Left cardiac atrium (tissue), 4 donors: ENCODE measurements around the gene SLC9A3. TPM values are rescaled to one million over a fixed set of nuclear protein-coding genes. Genes with fewer than 3 reads are reported as not detected.
"Not testable (repeated sequence)": the region's sequence is repeated elsewhere in the genome, so short reads cannot be mapped to it uniquely, and the experiment has no call there.

ENCODE experiments used
- ATAC-seq, 2 donors: fragments of 200-7000 bp; cut with Tn5 transposase; one replicate each; pipeline ENCODE4 v1.9.1; 2020; ENCODE audit warnings: mild to moderate bottlenecking in 2 of 2, moderate library complexity in 2 of 2
- DNase-seq: peaks from one replicate; pipeline ENCODE4 v3.0.0-alpha.2; 2020
- intact Hi-C, 2 donors: fragments of 100-400 bp; cut with DNase I; formaldehyde crosslinking; loops; one replicate each; pipeline versions ENCODE4 v1.14.1 to v1.15.1; 2022 to 2023
- long read RNA-seq: library from polyadenylated mRNA; unstranded; transcript quantifications from one replicate; pipeline ENCODE4 v2.0.0, GENCODE V29; 2021
- total RNA-seq, 2 donors: library from RNA; stranded (reverse); fragmentation: NEBNext Ultra II Directional; extraction: Animal tissue kit (Norgen Biotek cat#: 25700); gene quantifications; one replicate each; pipeline ENCODE4 v1.2.1, GENCODE V29; 2021
- donor health status: DM: no; HTN: yes; CAD: no.
- donor health status: DM: no; HTN: yes; CAD: no; lungs with severe emphysema.
- donor health status: DM: yes; HTN: yes; CAD: no.
- donor health status: Dilated cardiomyopathy.

Gene SLC9A3
- under 1 TPM; 0.77 to 0.99 TPM for total RNA-seq
- long read RNA-seq, partial matches to known transcripts = 0 of 9 reads
- long read RNA-seq, other reads (novel, unspliced or antisense) = 9 of 9 reads

DNA sequence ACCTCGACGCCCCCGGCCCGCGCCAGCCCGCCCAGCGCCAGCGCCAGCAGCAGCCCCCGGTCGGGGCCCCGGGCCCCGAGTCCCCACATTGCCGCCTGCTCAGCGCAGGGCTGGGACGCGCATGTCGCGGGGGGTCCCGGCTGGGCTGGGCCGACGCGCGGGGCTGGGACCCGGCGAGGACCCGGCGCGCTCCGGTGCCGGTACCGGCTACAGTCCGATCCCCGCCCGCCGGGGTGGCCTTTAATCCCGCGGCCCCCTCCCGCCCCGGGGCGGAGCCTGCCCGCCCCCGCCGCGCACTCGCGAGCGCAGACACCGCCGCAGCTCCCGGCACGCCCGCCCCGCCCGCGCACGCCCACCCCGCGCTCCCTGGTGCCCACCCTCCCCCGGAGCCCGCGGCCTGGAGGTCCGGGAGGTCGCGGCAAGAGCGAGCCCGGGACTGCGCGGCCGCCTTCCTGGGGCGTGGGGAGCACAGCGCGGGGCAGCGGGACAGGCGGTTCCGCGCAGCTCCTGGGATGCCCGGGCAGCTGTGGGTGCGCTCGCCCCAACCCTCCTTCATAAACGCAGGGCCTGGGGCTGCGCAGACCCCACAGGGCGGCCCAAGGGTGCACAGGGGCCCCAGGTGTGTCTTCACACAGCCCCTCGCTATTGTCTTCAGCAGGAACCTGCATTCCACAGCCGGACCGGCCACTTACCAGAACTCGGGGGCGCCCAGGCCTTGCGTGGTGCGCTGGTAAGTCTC is at the start of gene SLC9A3:
Gene SLC9A3, minus strand, starts transcription at position 216 of the 739 bp plus-strand sequence.
- DNase-seq (no peak), ATAC-seq (no peak)
- intact Hi-C loops = no loop called here

DNA sequence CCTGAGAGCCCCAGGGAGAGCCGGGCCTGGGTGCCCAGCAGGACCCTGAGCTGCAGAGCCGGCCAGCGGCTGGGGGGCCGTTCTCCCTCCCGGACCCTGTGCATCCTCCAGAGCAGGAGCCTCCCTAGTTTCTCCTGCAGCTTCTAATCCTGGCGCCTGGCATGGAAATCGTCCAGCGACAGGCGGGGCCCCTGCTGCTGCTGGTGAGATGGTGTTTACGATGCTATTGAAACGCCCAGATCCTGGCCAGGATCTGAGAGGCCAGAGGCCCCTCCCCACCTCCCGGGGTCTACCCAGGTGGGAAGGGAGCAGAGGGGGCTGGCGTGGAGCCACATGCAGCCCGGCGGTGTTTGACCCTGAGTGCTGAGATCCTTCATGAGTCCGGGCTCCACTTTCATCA is 49.7 kb upstream of the SLC9A3 start:
- no peak for DNase-seq
- intact Hi-C loops = no loop called here
- no peak for ATAC-seq

DNA sequence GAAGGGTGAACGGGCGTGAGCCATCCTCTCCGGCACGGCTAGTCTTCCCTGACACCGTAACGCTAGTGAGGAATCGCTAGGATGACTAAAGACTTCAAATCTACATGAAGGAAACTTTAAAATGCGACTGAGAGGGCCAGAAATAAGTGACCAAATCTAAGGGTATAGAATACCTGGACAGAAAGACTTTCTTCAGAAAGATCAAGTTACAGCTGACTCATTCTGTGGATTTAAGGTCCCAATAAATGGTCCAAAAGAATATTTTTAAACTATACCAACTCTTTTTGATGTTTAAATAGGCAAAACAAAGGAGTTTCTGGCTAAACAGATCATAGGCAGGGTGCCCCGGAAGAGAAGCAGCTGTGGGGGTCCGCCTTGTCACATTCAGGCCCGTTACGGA is 49.0 kb upstream of the SLC9A3 start:
- DNase-seq (no peak), ATAC-seq (no peak)
- intact Hi-C loops = no loop called here

DNA sequence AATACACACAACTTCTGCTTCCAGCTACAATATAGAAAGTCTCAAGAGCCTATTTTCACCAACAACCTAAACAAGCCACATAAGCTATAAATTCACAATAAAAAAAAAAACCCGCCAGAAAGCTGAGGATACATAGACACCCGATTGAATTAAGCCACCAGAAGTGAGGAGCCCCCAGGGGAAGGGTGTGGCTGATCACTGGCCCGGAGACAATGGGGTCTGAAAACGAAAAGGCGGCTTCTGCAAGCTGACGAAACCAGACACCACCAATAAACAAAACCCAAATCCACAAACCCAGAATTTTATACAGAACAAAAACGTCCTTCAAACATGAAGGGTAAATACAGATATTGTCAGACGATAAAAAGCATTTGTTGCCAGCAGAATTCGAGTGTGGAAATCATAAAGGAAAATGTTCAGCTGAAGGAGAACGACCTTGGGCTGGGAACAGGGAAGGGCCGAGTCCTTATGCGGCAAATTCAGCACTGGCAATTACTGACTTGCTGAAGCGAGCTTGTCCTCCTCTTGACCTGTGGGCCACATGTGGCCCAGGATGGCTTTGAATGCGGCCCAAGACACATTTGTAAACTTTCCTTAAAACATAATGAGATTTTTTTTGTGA is 48.3 kb upstream of the SLC9A3 start:
- ATAC-seq (no peak), DNase-seq (no peak)
- intact Hi-C loops = no loop called here

DNA sequence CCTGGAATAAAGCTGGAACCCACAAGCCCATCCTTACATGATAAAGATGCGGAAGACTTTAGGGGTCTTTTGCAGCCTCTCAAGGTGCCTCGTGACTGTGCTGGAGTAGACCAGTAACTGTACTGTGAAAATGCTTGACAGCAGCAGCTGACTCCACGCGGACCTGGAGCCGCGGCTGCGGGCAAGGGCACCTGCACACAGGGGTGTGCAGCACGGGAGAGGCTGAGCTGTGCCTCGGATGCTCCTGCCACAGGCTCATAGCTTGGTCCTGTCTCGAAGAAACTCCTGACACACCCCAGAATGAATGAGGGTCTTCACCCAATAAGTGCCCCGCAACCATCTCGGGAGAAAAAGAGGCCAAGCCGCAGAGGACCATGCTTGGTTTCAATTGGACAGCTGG is 47.5 kb upstream of the SLC9A3 start:
- ATAC-seq (no peak), DNase-seq (no peak)
- intact Hi-C loops = no loop called here

DNA sequence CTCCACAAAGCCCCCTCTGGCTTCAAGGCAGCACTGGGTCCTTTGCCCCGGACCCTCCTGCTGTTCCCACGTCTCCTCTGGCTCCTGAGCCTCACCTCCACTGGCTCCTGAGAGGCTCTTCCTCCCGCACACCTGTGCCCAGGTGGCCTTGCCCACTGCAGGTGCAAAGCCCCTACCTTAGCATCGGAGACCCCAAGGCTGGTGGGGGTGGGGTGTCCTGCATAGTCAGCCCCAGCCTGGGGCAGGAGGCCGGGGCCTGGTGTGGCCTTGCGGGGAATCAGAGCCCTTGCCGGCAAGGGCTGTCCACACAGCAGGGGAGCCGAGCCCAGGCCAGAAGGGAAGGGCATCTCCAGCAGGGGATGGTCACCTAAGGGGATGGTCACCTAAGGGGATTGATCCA is 46.6 kb upstream of the SLC9A3 start:
- DNase-seq = no peak
- intact Hi-C loops = no loop called here

DNA sequence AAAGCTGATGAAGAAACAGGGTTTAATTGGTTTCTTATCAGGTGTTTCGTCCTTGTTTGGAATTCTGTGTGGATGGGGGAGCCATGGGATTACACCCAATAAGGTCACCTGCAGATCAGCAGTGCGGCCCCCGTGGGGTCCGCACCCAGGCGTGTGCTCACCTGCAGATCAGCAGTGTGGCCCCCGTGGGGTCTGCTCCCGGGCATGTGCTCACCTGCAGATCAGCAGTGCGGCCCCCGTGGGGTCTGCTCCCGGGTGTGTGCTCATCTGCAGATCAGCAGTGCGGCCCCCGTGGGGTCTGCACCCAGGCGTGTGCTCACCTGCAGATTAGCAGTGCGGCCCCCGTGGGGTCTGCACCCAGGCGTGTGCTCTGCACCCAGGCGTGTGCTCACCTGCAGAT is 46.2 kb upstream of the SLC9A3 start:
- intact Hi-C loops = no loop called here
- ATAC-seq = no peak
- no peak for DNase-seq

More for the DNA sequence above, 46.6 kb upstream of the SLC9A3 start:
- peak in 1 of 2 donors; percentile 15 for ATAC-seq

DNA sequence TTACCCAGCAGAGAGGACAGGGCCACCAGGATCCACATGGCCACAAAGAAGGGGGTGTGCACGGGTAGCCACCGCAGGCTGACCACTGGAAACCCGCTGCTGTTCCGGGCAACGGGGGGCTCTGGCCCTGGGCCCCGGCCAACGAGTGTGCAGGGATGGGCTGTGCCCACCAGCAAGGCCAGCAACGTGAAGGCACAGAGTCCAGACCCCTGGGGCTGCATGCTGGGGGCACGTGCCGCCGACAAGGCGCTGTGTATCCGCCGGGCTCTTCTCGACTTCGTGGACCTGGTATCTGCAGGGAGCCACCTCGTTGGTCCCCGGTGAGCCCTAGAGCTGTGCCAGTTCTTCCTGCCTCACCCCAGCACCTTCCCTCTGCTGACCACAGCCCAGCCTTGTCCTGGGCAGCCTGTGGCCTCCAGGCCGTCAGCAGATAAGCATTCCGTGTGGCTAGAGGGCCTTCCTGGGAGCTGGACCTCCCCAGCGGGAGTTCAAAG is 45.7 kb upstream of the SLC9A3 start:
- no peak for DNase-seq
- no peak for ATAC-seq
- intact Hi-C loops = no loop called here

DNA sequence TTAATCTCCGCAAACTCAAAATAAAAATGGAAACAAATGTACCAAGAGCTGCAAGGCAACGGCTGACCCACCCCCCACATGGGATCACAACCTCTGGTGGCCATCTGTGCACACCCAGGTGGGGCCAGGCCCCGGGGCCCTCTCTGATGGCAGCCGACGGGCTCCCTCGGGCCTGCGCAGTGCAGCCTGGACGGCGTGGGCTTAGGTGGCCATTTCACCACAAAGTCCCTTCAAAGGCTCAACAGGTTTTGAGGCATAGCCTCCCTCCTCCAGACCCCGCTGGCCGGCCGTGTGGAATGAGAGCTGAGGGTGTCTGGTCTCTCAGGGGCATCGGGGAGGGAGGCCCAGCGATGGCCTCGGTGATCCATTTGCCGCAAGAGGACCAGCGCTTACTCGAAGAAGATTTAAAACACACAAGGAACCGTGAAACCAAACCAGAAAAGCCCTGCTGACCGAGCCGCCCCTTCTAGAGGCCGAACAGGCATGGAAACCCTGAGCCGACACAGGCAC is 45.2 kb upstream of the SLC9A3 start:
- DNase-seq (no peak), ATAC-seq (no peak)
- intact Hi-C loops = no loop called here

DNA sequence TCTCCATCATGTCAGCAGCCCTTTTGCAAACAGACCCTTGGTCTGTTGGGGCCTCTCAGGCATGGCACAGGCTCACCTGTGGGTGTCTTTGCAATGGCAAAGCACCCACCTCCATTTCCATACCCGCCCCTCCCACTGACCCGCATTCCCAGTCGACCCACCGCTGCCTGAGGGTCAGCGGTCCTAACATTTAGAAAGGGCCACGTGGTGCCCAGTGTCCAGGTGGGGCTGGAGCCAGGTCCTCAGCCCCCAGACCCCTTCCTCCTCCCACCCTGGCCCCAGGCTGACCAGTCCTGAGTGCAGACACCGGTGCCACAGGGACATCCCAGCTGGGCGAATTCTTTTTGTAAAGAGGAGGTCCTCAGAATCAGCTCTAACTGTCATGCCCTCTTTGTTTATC is 44.6 kb upstream of the SLC9A3 start:
- intact Hi-C loops = no loop called here
- DNase-seq = no peak
- no peak for ATAC-seq

DNA sequence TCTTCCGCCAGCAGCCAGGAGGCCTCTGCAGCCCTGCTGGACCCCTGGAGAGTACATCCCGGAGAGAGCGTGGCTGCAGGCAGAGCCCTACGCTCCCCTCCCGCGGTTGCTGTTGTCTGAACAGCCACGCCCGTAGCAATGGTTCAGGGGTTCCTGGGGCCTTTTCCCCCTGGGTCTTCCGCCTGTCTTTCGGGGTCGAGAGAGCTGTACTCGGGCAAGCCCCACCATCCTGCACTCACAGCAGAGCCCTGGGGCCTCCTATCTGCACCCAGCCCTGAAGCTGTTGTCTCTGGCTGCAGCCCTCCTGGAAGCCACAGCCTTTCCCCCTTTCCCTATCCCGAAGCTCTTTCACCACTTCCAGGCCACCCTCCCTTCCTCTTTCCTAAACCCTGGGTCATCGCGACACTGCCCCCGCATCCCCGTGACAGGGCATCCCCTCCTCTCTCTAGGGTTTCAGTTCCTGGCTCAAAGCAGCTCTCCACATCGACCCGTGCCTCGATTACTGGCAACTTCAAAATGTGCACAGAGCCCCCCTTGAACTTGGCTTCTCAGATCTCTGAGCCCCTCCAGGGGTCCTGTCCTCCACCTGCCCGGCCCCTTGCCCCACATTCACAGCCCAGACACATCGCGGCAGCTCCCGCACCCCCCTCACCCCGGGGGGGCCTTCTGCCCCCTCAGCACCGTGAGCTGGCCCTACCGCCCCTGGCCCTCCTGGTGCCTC is 44.0 kb upstream of the SLC9A3 start:
- no peak for ATAC-seq
- intact Hi-C loops = no loop called here
- DNase-seq = no peak

DNA sequence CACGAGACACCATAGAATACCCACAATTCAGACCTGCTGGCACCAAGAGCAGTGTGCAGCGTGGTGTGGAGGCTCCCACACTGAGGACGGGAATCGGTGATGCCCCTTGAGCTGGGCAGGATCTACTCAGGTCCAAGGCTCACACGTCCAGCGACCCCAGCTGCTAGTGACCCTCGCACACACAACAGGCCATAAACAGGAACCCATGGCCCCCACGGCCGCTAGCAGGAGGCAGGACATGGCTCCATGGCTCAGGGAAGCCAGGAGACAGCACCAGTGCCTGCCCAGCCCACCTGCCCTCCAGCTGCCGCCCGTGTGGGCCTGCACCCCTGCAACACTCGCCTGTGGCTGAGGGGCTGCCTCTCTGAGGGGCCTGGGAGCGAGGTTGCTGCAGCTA is 43.4 kb upstream of the SLC9A3 start:
- ATAC-seq = no peak

DNA sequence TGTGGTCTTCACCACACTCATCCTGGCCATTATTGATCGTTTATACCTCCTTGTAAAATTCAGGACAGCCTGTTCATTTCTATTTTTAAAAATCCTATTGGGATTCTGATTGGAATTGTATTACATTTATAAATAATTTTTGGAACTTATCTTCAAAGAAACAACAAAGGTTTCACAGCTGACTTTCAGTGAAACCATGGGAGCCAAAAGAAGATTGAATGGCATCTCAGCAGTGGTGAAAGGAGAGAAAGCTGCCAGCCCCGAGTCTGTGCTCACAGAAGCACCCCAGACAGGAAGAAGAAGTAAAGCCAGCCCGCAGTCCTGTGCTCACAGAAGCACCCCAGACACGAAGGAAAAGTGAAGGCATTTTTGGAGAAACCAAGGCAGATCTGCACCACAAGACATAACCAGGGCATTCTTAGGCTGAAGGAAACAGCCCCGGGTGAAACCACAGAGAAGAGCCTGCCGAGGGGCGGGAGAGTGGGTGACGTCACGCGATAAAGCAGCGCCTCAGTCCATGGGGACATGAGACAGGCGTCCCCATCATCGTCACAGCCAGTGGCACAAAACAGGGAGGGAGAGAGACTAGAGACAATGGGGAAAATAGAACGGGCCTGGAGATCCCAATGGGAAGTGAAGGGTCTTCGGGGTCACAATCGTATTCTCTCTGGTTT is 42.5 kb upstream of the SLC9A3 start:
- intact Hi-C loops = no loop called here
- ATAC-seq (no peak), DNase-seq (no peak)

More for the DNA sequence above, 43.4 kb upstream of the SLC9A3 start:
- no peak for DNase-seq
- intact Hi-C loops = no loop called here

DNA sequence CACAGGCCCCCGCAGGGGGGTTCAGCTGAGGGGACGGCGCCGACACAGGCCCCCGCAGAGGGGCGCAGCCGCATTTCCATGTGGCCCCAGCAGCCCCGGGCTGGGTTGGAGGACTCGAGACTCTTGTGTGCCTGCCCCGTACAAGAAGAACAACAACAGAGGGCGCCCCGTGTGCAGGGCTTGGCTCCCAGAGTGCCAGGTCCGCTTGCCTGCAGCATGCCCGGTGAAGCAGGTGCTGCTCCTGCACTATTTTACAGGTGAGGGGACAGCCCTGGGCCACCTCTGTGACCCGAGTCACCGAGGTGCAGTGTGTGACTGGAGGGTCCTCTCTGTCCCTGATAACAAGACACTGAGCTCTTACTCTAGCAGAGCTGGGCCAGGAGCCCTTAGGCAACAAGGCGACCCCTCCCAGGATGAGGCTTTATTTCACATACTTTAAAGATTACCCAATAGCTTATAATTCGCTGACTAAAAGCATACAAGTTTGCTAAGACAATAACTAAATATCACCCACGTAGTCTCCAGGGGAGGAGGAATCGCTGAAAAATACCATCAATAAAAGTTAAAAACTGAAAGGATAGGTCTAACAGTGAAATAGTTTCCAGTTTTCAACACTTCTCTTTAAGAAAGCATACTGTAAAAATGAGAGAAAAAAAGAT is 41.7 kb upstream of the SLC9A3 start:
- intact Hi-C loops = no loop called here
- ATAC-seq = no peak
- no peak for DNase-seq

DNA sequence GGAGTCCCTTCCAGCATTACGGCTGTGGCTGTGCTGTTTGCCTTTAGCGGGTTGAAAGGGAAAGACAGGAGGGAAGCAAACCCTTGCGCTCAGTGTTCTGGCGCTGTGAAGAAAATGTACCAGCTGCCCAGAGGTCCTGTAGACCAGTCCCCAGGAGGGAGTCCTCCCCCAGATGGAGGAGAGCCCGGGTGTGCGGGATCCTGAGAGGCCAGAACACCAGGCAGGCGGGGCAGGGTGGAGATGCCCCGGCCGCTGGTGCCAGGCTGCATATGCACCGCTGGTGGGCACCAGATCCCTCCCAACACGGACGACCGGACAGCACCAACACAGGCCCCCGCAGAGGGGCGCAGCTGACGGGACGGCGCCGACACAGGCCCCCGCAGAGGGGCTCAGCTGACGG is 37.2 kb upstream of the SLC9A3 start:
- ATAC-seq = no peak
- DNase-seq = no peak
- intact Hi-C loops = no loop called here

DNA sequence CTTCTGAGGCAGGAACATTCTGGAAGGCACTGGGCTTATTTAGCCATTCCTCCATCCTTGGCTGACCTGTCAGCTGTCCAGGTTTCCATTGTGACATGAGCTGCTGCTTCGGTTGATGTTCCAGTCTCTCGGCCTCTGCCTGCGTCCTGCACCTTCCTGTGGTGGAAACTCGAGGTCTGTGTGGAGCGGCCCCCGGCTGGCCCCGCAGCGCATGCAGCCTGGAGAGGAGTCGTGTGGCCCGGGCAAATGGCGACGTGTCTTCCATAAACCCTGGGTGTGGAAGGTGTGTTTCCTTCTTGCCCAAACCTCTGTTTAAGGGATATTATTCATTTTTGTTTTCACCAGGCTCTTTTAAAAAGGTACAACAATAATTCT is 36.5 kb upstream of the SLC9A3 start:
- intact Hi-C loops = no loop called here
- DNase-seq = no peak
- ATAC-seq = no peak

DNA sequence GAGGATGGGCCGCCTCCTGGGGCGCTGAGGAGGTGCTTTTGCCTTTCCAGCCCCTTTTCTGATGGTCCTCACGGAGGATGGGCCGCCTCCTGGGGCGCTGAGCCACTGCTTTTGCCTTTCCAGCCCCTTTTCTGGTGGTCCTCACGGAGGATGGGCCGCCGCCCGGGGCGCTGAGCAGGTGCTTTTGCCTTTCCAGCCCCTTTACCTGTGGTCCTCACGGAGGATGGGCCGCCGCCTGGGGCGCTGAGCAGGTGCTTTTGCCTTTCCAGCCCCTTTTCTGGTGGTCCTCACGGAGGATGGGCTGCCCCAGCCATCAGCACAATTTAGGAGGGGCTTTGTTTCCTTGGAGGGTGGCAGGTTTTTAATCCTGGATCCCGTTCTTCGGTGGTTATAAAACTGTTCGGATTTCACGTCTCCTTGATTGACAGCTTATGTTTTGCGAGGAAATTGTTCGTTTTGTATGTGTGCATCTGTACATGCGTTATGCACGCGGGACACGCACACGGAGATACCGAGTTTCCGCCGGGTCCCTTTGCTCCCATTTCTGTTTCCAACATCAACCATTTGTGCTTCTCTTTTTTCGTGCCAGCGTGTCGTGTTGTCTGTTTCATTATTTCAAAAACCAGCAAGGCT is 34.7 kb upstream of the SLC9A3 start:
- intact Hi-C loops = no loop called here
- ATAC-seq (no peak), DNase-seq (no peak)

DNA sequence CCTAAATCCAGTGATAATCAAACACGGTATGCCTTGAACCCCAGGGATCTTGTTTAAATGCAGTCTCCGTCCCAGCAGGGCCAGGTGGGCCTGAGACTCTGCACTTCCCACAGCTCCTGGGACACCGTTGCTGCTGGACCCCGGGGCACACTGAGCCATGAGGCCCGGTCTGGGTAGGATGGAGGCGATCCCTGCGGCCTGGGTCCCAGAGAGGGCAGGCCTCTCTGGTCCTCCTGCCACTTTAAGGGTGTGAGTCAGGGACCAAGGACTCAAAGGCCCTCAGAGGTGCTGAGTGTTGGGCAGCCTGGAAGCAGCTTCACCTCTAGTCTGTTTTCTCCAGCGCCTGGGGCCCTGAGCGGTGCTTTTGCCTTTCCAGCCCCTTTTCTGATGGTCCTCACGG is 34.1 kb upstream of the SLC9A3 start:
- no peak for ATAC-seq
- no peak for DNase-seq
- intact Hi-C loops = no loop called here

DNA sequence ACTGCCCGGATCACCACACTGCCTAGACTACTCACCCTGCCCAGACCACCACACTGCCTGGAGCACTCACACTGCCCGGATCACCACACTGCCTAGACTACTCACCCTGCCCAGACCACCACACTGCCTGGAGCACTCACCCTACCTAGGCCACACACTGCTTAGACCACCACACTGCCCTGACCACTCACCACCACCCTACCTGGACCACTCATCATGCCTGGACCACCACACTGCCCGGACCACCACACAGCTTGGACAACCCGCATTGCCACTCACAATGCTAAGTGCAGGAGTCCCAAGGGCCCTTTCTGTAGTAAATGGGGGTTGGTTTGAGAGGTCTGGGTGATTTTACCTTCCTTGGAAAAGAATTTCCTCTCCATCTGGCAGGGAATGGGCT is 33.7 kb upstream of the SLC9A3 start:
- ATAC-seq, intact Hi-C loops, DNase-seq: not testable (repeated sequence)
